Esophagus squamous epithelium (tissue), 4 donors: ENCODE measurements around the gene PLXND1.

Experiments used
- POLR2A ChIP-seq, 4 donors: fragments of 450-650 bp; IDR thresholded peaks; one replicate each; pipeline ENCODE4 v1.6.1; 2017; ENCODE audit warnings: antibody characterized with exemption in 4 of 4, mild to moderate bottlenecking in 4 of 4, moderate library complexity in 3 of 4
- TF ChIP-seq, protein P1 (sequence below), 6 experiments: fragments of 450-650 bp in 4 of 6; fragments of 200-600 bp in 2 of 6; sonication (generic) in 2 of 6; IDR thresholded peaks; one replicate each; pipeline ENCODE4 v1.5.1; 2016 to 2019; ENCODE audit warnings: antibody characterized with exemption in 6 of 6, mild to moderate bottlenecking in 4 of 6, moderate library complexity in 4 of 6

DNA sequence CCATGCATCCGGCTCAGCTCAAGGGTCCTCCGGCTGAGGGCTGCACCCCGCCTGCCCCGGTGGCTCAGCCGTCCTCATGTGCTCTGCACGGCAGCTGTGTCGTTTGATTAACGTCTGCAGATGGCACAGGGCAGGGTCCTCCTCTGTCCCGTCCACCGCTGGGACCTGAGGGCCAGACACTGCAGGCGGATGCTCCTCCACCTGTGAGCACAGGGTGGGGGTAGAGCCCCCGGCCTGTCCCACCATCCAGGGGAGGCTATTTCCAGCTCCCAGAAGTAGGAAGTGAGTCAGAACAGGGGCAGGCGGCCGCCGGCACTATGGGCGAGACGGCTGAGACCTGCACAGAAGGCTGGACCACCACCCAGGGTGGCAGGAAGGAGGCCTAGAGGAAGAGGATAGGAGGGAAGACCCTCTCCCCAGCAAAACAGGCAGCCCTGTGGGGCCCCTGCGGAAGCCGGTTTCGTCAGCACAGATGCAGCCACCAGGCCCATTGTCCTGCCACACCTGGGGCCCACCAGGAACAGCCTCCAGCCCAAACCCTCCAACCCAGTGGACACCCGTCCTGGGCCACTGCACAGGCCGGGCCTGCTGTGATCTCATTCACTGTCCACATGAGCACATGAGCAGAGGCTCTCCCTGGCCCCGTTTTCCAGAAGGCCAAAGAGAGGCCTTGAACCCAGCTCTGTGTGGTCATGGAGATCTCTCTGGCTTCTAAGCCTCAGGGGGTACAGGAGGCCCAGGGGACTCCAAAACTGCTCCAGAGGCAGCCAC, 12.6 kb upstream of the PLXND1 start:
- TF ChIP-seq, protein P1, sequence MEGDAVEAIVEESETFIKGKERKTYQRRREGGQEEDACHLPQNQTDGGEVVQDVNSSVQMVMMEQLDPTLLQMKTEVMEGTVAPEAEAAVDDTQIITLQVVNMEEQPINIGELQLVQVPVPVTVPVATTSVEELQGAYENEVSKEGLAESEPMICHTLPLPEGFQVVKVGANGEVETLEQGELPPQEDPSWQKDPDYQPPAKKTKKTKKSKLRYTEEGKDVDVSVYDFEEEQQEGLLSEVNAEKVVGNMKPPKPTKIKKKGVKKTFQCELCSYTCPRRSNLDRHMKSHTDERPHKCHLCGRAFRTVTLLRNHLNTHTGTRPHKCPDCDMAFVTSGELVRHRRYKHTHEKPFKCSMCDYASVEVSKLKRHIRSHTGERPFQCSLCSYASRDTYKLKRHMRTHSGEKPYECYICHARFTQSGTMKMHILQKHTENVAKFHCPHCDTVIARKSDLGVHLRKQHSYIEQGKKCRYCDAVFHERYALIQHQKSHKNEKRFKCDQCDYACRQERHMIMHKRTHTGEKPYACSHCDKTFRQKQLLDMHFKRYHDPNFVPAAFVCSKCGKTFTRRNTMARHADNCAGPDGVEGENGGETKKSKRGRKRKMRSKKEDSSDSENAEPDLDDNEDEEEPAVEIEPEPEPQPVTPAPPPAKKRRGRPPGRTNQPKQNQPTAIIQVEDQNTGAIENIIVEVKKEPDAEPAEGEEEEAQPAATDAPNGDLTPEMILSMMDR (IDR thresholded peaks at IDR 0.05), result no peak
- TF ChIP-seq POLR2A (IDR thresholded peaks at IDR 0.05), result no peak
